HS-5 (cell line): ENCODE measurements around the gene PIP4K2A.

Experiments
- DNase-seq: peaks from one replicate; pipeline ENCODE4 v3.0.0-alpha.2; 2012; ENCODE audit warnings: low read depth

PIP4K2A gene

GRCh38 chr10:22599048-22599561 lies 115.3 kb downstream of the PIP4K2A start:
- DNase-seq = peak; percentile 44

GRCh38 chr10:22598478-22598877 lies 115.9 kb downstream of the PIP4K2A start:
- DNase-seq = no peak

- DNase-seq = no peak
Measured at GRCh38 chr10:22597138-22597537, 117.2 kb downstream of the PIP4K2A start.

GRCh38 chr10:22593636-22594198 lies 120.7 kb downstream of the PIP4K2A start:
- no peak for DNase-seq

- DNase-seq = no peak
Measured at GRCh38 chr10:22593026-22593425, 121.4 kb downstream of the PIP4K2A start.

- DNase-seq = no peak
Measured at GRCh38 chr10:22589851-22590514, 124.4 kb downstream of the PIP4K2A start.

GRCh38 chr10:22588462-22588861 lies 125.9 kb downstream of the PIP4K2A start:
- no peak for DNase-seq

- DNase-seq = no peak
Measured at GRCh38 chr10:22583683-22584082, 130.7 kb downstream of the PIP4K2A start.

GRCh38 chr10:22581461-22581860 lies 132.9 kb downstream of the PIP4K2A start:
- no peak for DNase-seq

- no peak for DNase-seq
Measured at GRCh38 chr10:22580711-22581110, 133.7 kb downstream of the PIP4K2A start.

GRCh38 chr10:22579826-22580225 lies 134.6 kb downstream of the PIP4K2A start:
- no peak for DNase-seq

- peak; percentile 9 for DNase-seq
Measured at GRCh38 chr10:22573820-22574569, 140.4 kb downstream of the PIP4K2A start.

GRCh38 chr10:22570733-22571430 lies 143.5 kb downstream of the PIP4K2A start:
- DNase-seq = no peak

GRCh38 chr10:22570234-22570633 lies 144.1 kb downstream of the PIP4K2A start:
- no peak for DNase-seq

GRCh38 chr10:22568928-22569327 lies 145.4 kb downstream of the PIP4K2A start:
- DNase-seq = no peak

GRCh38 chr10:22564060-22564459 lies 150.3 kb downstream of the PIP4K2A start:
- no peak for DNase-seq

GRCh38 chr10:22561909-22562308 lies 152.5 kb downstream of the PIP4K2A start:
- DNase-seq = no peak

GRCh38 chr10:22560913-22561239 lies 153.5 kb downstream of the PIP4K2A start:
- DNase-seq = no peak

GRCh38 chr10:22560096-22560912 lies 154.1 kb downstream of the PIP4K2A start:
- DNase-seq = no peak

GRCh38 chr10:22557321-22557720 lies 157.1 kb downstream of the PIP4K2A start:
- no peak for DNase-seq

GRCh38 chr10:22556774-22557173 lies 157.6 kb downstream of the PIP4K2A start:
- DNase-seq = no peak
